Right forelimb (tissue), 1 donor: ENCODE measurements around the gene SPATA13.
"Not testable (repeated sequence)": the region's sequence is repeated elsewhere in the genome, so short reads cannot be mapped to it uniquely, and the experiment has no call there.

Experiments
- DNase-seq: peaks from one replicate; pipeline ENCODE4 v3.0.0-alpha.2; 2018

SPATA13 gene

GRCh38 chr13:24202215-24202614, 41.7 kb downstream of the SPATA13 start:
- no peak for DNase-seq

- DNase-seq = no peak
Measured at GRCh38 chr13:24203273-24203672, 42.8 kb downstream of the SPATA13 start.

GRCh38 chr13:24203811-24204210, 43.3 kb downstream of the SPATA13 start:
- DNase-seq = no peak

- DNase-seq = not testable (repeated sequence)
Measured at GRCh38 chr13:24205076-24205475, 44.6 kb downstream of the SPATA13 start.

GRCh38 chr13:24207841-24208667, 47.5 kb downstream of the SPATA13 start:
- no peak for DNase-seq

GRCh38 chr13:24209138-24209537, 48.6 kb downstream of the SPATA13 start:
- DNase-seq = no peak

GRCh38 chr13:24212254-24212653, 51.7 kb downstream of the SPATA13 start:
- no peak for DNase-seq

GRCh38 chr13:24212674-24213073, 52.2 kb downstream of the SPATA13 start:
- DNase-seq = no peak

- DNase-seq = no peak
Measured at GRCh38 chr13:24213932-24214331, 53.4 kb downstream of the SPATA13 start.

GRCh38 chr13:24214528-24214927, 54.0 kb downstream of the SPATA13 start:
- DNase-seq = no peak

- no peak for DNase-seq
Measured at GRCh38 chr13:24215126-24215525, 54.6 kb downstream of the SPATA13 start.

- no peak for DNase-seq
Measured at GRCh38 chr13:24215732-24216131, 55.2 kb downstream of the SPATA13 start.

GRCh38 chr13:24216176-24216575, 55.7 kb downstream of the SPATA13 start:
- no peak for DNase-seq

GRCh38 chr13:24216779-24217178, 56.3 kb downstream of the SPATA13 start:
- not testable (repeated sequence) for DNase-seq

- DNase-seq = no peak
Measured at GRCh38 chr13:24217601-24218281, 57.2 kb downstream of the SPATA13 start.

GRCh38 chr13:24218338-24218737, 57.8 kb downstream of the SPATA13 start:
- DNase-seq = no peak

- no peak for DNase-seq
Measured at GRCh38 chr13:24218977-24219376, 58.5 kb downstream of the SPATA13 start.

GRCh38 chr13:24220086-24220703, 59.7 kb downstream of the SPATA13 start:
- no peak for DNase-seq

GRCh38 chr13:24221007-24221406, 60.5 kb downstream of the SPATA13 start:
- DNase-seq = no peak

- DNase-seq = no peak
Measured at GRCh38 chr13:24222756-24223155, 62.2 kb downstream of the SPATA13 start.

GRCh38 chr13:24223341-24224231, 63.1 kb downstream of the SPATA13 start:
- no peak for DNase-seq

- no peak for DNase-seq
Measured at GRCh38 chr13:24224232-24224680, 63.7 kb downstream of the SPATA13 start.

- no peak for DNase-seq
Measured at GRCh38 chr13:24225062-24225461, 64.5 kb downstream of the SPATA13 start.
